Suprapubic skin (tissue), 4 donors: Measurements from ENCODE around the gene LYSMD2.

Experiments
- POLR2A ChIP-seq, 2 donors: fragments of 450-650 bp; IDR thresholded peaks; one replicate each; pipeline ENCODE4 v1.6.1; 2017; ENCODE audit warnings: antibody characterized with exemption in 2 of 2, mild to moderate bottlenecking in 2 of 2, moderate library complexity in 2 of 2
- POLR2AphosphoS5 ChIP-seq, 3 donors: sonication (generic); formaldehyde crosslinking; IDR thresholded peaks; one replicate each; pipeline ENCODE4 v1.6.1; 2017; ENCODE audit warnings: antibody characterized with exemption in 3 of 3
- TF ChIP-seq, protein P1 (sequence below), 2 donors: fragments of 200-600 bp in 1 of 2; fragments of 450-650 bp in 1 of 2; sonication (generic) in 1 of 2; IDR thresholded peaks; one replicate each; pipeline ENCODE4 v1.5.1; 2016 to 2019; ENCODE audit warnings: antibody characterized with exemption in 2 of 2, mild to moderate bottlenecking in 1 of 2, moderate library complexity in 1 of 2

DNA sequence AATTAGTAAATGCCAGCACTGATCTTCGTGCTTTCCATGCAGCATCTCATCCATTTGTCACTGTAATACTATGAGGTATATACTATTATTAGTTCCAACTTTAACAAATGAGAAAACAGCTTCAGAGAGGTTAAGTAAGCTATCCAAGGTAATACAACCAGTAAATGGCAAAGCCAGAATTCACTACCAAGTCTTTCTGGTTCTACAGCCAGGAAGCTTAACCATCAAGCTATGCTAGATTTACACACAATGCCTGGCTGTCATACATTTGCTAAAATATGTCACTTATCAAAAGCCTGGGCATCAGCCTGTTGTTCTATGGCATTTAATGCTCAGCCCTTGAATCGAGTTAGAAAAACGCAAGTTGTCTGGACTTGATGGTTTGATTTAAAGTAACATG lies 46.5 kb upstream of the LYSMD2 start:
- TF ChIP-seq, protein P1, sequence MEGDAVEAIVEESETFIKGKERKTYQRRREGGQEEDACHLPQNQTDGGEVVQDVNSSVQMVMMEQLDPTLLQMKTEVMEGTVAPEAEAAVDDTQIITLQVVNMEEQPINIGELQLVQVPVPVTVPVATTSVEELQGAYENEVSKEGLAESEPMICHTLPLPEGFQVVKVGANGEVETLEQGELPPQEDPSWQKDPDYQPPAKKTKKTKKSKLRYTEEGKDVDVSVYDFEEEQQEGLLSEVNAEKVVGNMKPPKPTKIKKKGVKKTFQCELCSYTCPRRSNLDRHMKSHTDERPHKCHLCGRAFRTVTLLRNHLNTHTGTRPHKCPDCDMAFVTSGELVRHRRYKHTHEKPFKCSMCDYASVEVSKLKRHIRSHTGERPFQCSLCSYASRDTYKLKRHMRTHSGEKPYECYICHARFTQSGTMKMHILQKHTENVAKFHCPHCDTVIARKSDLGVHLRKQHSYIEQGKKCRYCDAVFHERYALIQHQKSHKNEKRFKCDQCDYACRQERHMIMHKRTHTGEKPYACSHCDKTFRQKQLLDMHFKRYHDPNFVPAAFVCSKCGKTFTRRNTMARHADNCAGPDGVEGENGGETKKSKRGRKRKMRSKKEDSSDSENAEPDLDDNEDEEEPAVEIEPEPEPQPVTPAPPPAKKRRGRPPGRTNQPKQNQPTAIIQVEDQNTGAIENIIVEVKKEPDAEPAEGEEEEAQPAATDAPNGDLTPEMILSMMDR (IDR thresholded peaks at IDR 0.05) = no peak
- TF ChIP-seq POLR2AphosphoS5 (IDR thresholded peaks at IDR 0.05) (no peak), POLR2A (IDR thresholded peaks at IDR 0.05) (no peak)
